ENCODE measurements around the gene PTPRN2. TPM values are rescaled to one million over a fixed set of nuclear protein-coding genes. Genes with fewer than 3 reads are reported as not detected.

PTPRN2 gene
- total RNA-seq, 1 experiment from 2014 or later = 0.11 TPM

- Histone ChIP-seq H3K4me1 (ENCODE audit: insufficient read depth, low read length, poor library complexity, severe bottlenecking) (no peaks in the 10 kb centered on the region), H3K27ac (ENCODE audit: low read depth, low read length, poor library complexity, severe bottlenecking) (no peak overlapping the region), H3K27me3 (replicated peaks; ENCODE audit: insufficient read depth, low read depth, low read length, poor library complexity) (no peaks in the 10 kb centered on the region), H3K36me3 (ENCODE audit: insufficient read depth, low read length, poor library complexity, severe bottlenecking) (no peaks in the 10 kb centered on the region), H3K4me3 (ENCODE audit: low read depth, low read length, poor library complexity, severe bottlenecking) (no peak overlapping the region), H3K9me3 (ENCODE audit: low read depth, low read length, poor library complexity, severe bottlenecking) (peaks cover 23% of the 10 kb centered on the region)
- BruUV-seq (replicated peaks) = no TSS peak
- ChIA-PET CTCF (no interaction called here), POLR2A (ENCODE audit: low non-redundant PET) (no interaction called here)
- intact Hi-C loops (cut with micrococcal nuclease; ENCODE audit: unreplicated experiment) = no loop called here
- TF ChIP-seq EZH2 (IDR thresholded peaks at IDR 0.05; ENCODE audit: borderline replicate concordance, low read depth, low read length, poor library complexity, severe bottlenecking) = no peak
- no peak for TF ChIP-seq CTCF (conservative IDR thresholded peaks at IDR 0.05; ENCODE audit: low read depth, low read length)
- no peak for DNase-seq (ENCODE audit: low spot score)
Measured at GRCh38 chr7:158183431-158183830, 404.2 kb downstream of the PTPRN2 start.

- no peak overlapping the region for H3K4me3 ChIP-seq (ENCODE audit: low read depth, low read length, poor library complexity, severe bottlenecking)
- POLR2A ChIA-PET (ENCODE audit: low non-redundant PET) = no interaction called here
- BruUV-seq (replicated peaks) = no TSS peak
- H3K36me3 ChIP-seq (ENCODE audit: insufficient read depth, low read length, poor library complexity, severe bottlenecking) = no peaks in the 10 kb centered on the region
- peaks cover 23% of the 10 kb centered on the region for H3K9me3 ChIP-seq (ENCODE audit: low read depth, low read length, poor library complexity, severe bottlenecking)
- CTCF ChIA-PET = no interaction called here
- H3K4me1 ChIP-seq (ENCODE audit: insufficient read depth, low read length, poor library complexity, severe bottlenecking) = no peaks in the 10 kb centered on the region
- DNase-seq (ENCODE audit: low spot score) = no peak
- TF ChIP-seq CTCF (conservative IDR thresholded peaks at IDR 0.05; ENCODE audit: low read depth, low read length) = no peak
- TF ChIP-seq EZH2 (IDR thresholded peaks at IDR 0.05; ENCODE audit: borderline replicate concordance, low read depth, low read length, poor library complexity, severe bottlenecking) = no peak
- H3K27ac ChIP-seq (ENCODE audit: low read depth, low read length, poor library complexity, severe bottlenecking) = no peak overlapping the region
- no peaks in the 10 kb centered on the region for H3K27me3 ChIP-seq (replicated peaks; ENCODE audit: insufficient read depth, low read depth, low read length, poor library complexity)
- intact Hi-C loops (cut with micrococcal nuclease; ENCODE audit: unreplicated experiment) = no loop called here
Measured at GRCh38 chr7:158176561-158177173, 411.0 kb downstream of the PTPRN2 start.

GRCh38 chr7:158175779-158176178 is 411.8 kb downstream of the PTPRN2 start:
- TF ChIP-seq EZH2 (IDR thresholded peaks at IDR 0.05; ENCODE audit: borderline replicate concordance, low read depth, low read length, poor library complexity, severe bottlenecking) (no peak), CTCF (conservative IDR thresholded peaks at IDR 0.05; ENCODE audit: low read depth, low read length) (no peak)
- Histone ChIP-seq H3K36me3 (ENCODE audit: insufficient read depth, low read length, poor library complexity, severe bottlenecking) (no peaks in the 10 kb centered on the region), H3K27ac (ENCODE audit: low read depth, low read length, poor library complexity, severe bottlenecking) (no peak overlapping the region), H3K4me1 (ENCODE audit: insufficient read depth, low read length, poor library complexity, severe bottlenecking) (no peaks in the 10 kb centered on the region), H3K9me3 (ENCODE audit: low read depth, low read length, poor library complexity, severe bottlenecking) (peaks cover 23% of the 10 kb centered on the region), H3K27me3 (replicated peaks; ENCODE audit: insufficient read depth, low read depth, low read length, poor library complexity) (no peaks in the 10 kb centered on the region), H3K4me3 (ENCODE audit: low read depth, low read length, poor library complexity, severe bottlenecking) (no peak overlapping the region)
- no peak for DNase-seq (ENCODE audit: low spot score)
- ChIA-PET CTCF (no interaction called here), POLR2A (ENCODE audit: low non-redundant PET) (no interaction called here)
- BruUV-seq (replicated peaks) = no TSS peak
- intact Hi-C loops (cut with micrococcal nuclease; ENCODE audit: unreplicated experiment) = no loop called here

Data from A673 (cell line).